Ishikawa (cell line): ENCODE data around the gene SPTA1.

Experiments used
- CEBPB ChIP-seq: IDR thresholded peaks from 2 replicates; pipeline ENCODE4 v1.6.1; 2012
- CREB1 ChIP-seq: IDR thresholded peaks from 2 replicates; pipeline ENCODE4 v1.6.1; 2012; ENCODE audit warnings: low read depth
- EP300 ChIP-seq: IDR thresholded peaks from 2 replicates; pipeline ENCODE4 v1.6.1; 2012; ENCODE audit warnings: borderline replicate concordance
- FOXM1 ChIP-seq: IDR thresholded peaks from 2 replicates; pipeline ENCODE4 v1.6.1; 2012; ENCODE audit warnings: low read depth, borderline replicate concordance
- MAX ChIP-seq: IDR thresholded peaks from 2 replicates; pipeline ENCODE4 v1.6.1; 2012
- NFIC ChIP-seq: IDR thresholded peaks from 2 replicates; pipeline ENCODE4 v1.6.1; 2012
- RAD21 ChIP-seq: IDR thresholded peaks from 2 replicates; pipeline ENCODE4 v1.6.1; 2012; ENCODE audit warnings: low read depth
- TAF1 ChIP-seq: IDR thresholded peaks from 2 replicates; pipeline ENCODE4 v1.6.1; 2012; ENCODE audit warnings: low read depth, mild to moderate bottlenecking
- TEAD4 ChIP-seq: IDR thresholded peaks from 2 replicates; pipeline ENCODE4 v1.6.1; 2012
- YY1 ChIP-seq: IDR thresholded peaks from 2 replicates; pipeline ENCODE4 v1.6.1; 2012; ENCODE audit warnings: low read depth
- ZBTB7A ChIP-seq: IDR thresholded peaks from 2 replicates; pipeline ENCODE4 v1.6.1; 2012; ENCODE audit warnings: low read depth

GRCh38 chr1:158611916-158612315 is 74.6 kb downstream of the SPTA1 start:
- no peak for TF ChIP-seq TAF1
- no peak for TF ChIP-seq CEBPB
- no peak for TF ChIP-seq RAD21
- no peak for TF ChIP-seq EP300
- TF ChIP-seq CREB1 = no peak
- TF ChIP-seq YY1 = no peak
- TF ChIP-seq NFIC = no peak
- TF ChIP-seq FOXM1 = no peak
- no peak for TF ChIP-seq MAX
- TF ChIP-seq ZBTB7A = no peak
- TF ChIP-seq TEAD4 = no peak
